Measurements from ENCODE around the gene CES3.

CES3 gene

GRCh38 chr16:66958857-66959703 is 2.0 kb upstream of the CES3 start:
- Histone ChIP-seq H3K27me3 (ENCODE audit: insufficient read depth, low read length, poor library complexity, severe bottlenecking) (no peaks in the 10 kb centered on the region), H3K4me2 (ENCODE audit: low read depth, low read length, poor library complexity, severe bottlenecking) (no peak overlapping the region)

GRCh38 chr16:66959704-66960161 is 1.3 kb upstream of the CES3 start:
- H2AFZ ChIP-seq (ENCODE audit: low read length) = no peak overlapping the region
- TF ChIP-seq CTCF (conservative IDR thresholded peaks at IDR 0.05; ENCODE audit: low read length) (no peak), EZH2phosphoT487 (IDR thresholded peaks at IDR 0.05; ENCODE audit: borderline replicate concordance) (no peak)
- no peaks in the 10 kb centered on the region for H3K9me3 ChIP-seq (ENCODE audit: insufficient read depth, low read depth, low read length)
- no peak overlapping the region for H3K4me2 ChIP-seq (ENCODE audit: low read depth, low read length, poor library complexity, severe bottlenecking)
- no peak overlapping the region for H3K4me3 ChIP-seq (ENCODE audit: low read length, poor library complexity, severe bottlenecking)
- no peak overlapping the region for H3K9ac ChIP-seq (ENCODE audit: low read depth, low read length, poor library complexity, severe bottlenecking)
- H3F3A ChIP-seq (ENCODE audit: low read depth) = no peaks in the 10 kb centered on the region
- no peaks in the 10 kb centered on the region for H3K36me3 ChIP-seq (ENCODE audit: insufficient read depth, low read length)
- H3K9me2 ChIP-seq (replicated peaks; ENCODE audit: low read depth, low read length) = no peaks in the 10 kb centered on the region
- no peaks in the 10 kb centered on the region for H4K20me1 ChIP-seq (ENCODE audit: insufficient read depth, low read length, poor library complexity, severe bottlenecking)
- H3K4me1 ChIP-seq (ENCODE audit: insufficient read depth, low read length, poor library complexity, severe bottlenecking) = peaks cover 16% of the 10 kb centered on the region
- H3K27me3 ChIP-seq (ENCODE audit: insufficient read depth, low read length, poor library complexity, severe bottlenecking) = no peaks in the 10 kb centered on the region
- H3K79me2 ChIP-seq (ENCODE audit: insufficient read depth, low read length) = peaks cover 5% of the 10 kb centered on the region; the same call in 1 of the 2 replicates

More at GRCh38 chr16:66958857-66959703, 2.0 kb upstream of the CES3 start:
- Histone ChIP-seq H3K4me1 (ENCODE audit: insufficient read depth, low read length, poor library complexity, severe bottlenecking) (peaks cover 16% of the 10 kb centered on the region), H3K4me3 (ENCODE audit: low read length, poor library complexity, severe bottlenecking) (no peak overlapping the region), H3F3A (ENCODE audit: low read depth) (no peaks in the 10 kb centered on the region), H4K20me1 (ENCODE audit: insufficient read depth, low read length, poor library complexity, severe bottlenecking) (no peaks in the 10 kb centered on the region), H3K36me3 (ENCODE audit: insufficient read depth, low read length) (no peaks in the 10 kb centered on the region), H3K9ac (ENCODE audit: low read depth, low read length, poor library complexity, severe bottlenecking) (no peak overlapping the region), H3K79me2 (ENCODE audit: insufficient read depth, low read length) (peaks cover 5% of the 10 kb centered on the region; the same call in 1 of the 2 replicates), H3K9me2 (replicated peaks; ENCODE audit: low read depth, low read length) (no peaks in the 10 kb centered on the region), H2AFZ (ENCODE audit: low read length) (no peak overlapping the region), H3K9me3 (ENCODE audit: insufficient read depth, low read depth, low read length) (no peaks in the 10 kb centered on the region)
- TF ChIP-seq CTCF (conservative IDR thresholded peaks at IDR 0.05; ENCODE audit: low read length) (no peak), EZH2phosphoT487 (IDR thresholded peaks at IDR 0.05; ENCODE audit: borderline replicate concordance) (no peak)

- Histone ChIP-seq H3K79me2 (ENCODE audit: insufficient read depth, low read length) (peaks cover 5% of the 10 kb centered on the region; the same call in 1 of the 2 replicates), H3K36me3 (ENCODE audit: insufficient read depth, low read length) (no peaks in the 10 kb centered on the region), H3K9me3 (ENCODE audit: insufficient read depth, low read depth, low read length) (no peaks in the 10 kb centered on the region), H3K4me2 (ENCODE audit: low read depth, low read length, poor library complexity, severe bottlenecking) (no peak overlapping the region), H3K9me2 (replicated peaks; ENCODE audit: low read depth, low read length) (no peaks in the 10 kb centered on the region), H3F3A (ENCODE audit: low read depth) (no peaks in the 10 kb centered on the region), H4K20me1 (ENCODE audit: insufficient read depth, low read length, poor library complexity, severe bottlenecking) (no peaks in the 10 kb centered on the region), H3K27me3 (ENCODE audit: insufficient read depth, low read length, poor library complexity, severe bottlenecking) (no peaks in the 10 kb centered on the region), H3K4me1 (ENCODE audit: insufficient read depth, low read length, poor library complexity, severe bottlenecking) (peaks cover 16% of the 10 kb centered on the region), H2AFZ (ENCODE audit: low read length) (no peak overlapping the region), H3K4me3 (ENCODE audit: low read length, poor library complexity, severe bottlenecking) (no peak overlapping the region), H3K9ac (ENCODE audit: low read depth, low read length, poor library complexity, severe bottlenecking) (no peak overlapping the region)
- TF ChIP-seq EZH2phosphoT487 (IDR thresholded peaks at IDR 0.05; ENCODE audit: borderline replicate concordance) (no peak), CTCF (conservative IDR thresholded peaks at IDR 0.05; ENCODE audit: low read length) (no peak)
These were observed 796 bp upstream of the CES3 start for GRCh38 chr16:66960270-66960669.
